Neural progenitor cell (in vitro differentiated cells): ENCODE measurements around the gene UNC80.

Experiments used
- CTCF ChIP-seq: fragments of 200-600 bp; sonication (generic); IDR thresholded peaks from 2 replicates; pipeline ENCODE4 v1.5.1; 2017; ENCODE audit warnings: antibody characterized with exemption, mild to moderate bottlenecking
- EZH2 ChIP-seq: fragments of 200-600 bp; sonication (generic); IDR thresholded peaks from 2 replicates; pipeline ENCODE4 v1.6.1; 2017; ENCODE audit warnings: antibody characterized with exemption, mild to moderate bottlenecking, moderate library complexity

GRCh38 chr2:209761566-209761965 is 10.1 kb upstream of the UNC80 start:
- TF ChIP-seq CTCF, result no peak
- no peak for TF ChIP-seq EZH2
